Liver (tissue), 3 donors: ENCODE measurements around the gene AHSG.

Source experiments
- EGR1 ChIP-seq, 2 donors: IDR thresholded peaks; 2 replicates each; pipeline ENCODE4 v1.6.1; 2016 to 2018; ENCODE audit warnings: antibody characterized with exemption in 2 of 2, low read depth in 2 of 2
- FOXA1 ChIP-seq: IDR thresholded peaks from 2 replicates; pipeline ENCODE4 v1.6.1; 2016; ENCODE audit warnings: antibody characterized with exemption
- GABPA ChIP-seq, 2 donors: IDR thresholded peaks in 1 of 2; conservative IDR thresholded peaks in 1 of 2; 2 replicates each; pipeline ENCODE4 v1.6.1; 2016; ENCODE audit warnings: antibody characterized with exemption in 2 of 2, mild to moderate bottlenecking in 1 of 2, moderate library complexity in 1 of 2
- HNF4G ChIP-seq: IDR thresholded peaks from 2 replicates; pipeline ENCODE4 v1.6.1; 2016; ENCODE audit warnings: antibody characterized with exemption
- RAD21 ChIP-seq, 2 donors: IDR thresholded peaks; 2 replicates each; pipeline ENCODE4 v1.6.1; 2016; ENCODE audit warnings: antibody characterized with exemption in 2 of 2, mild to moderate bottlenecking in 2 of 2
- RXRA ChIP-seq, 2 donors: IDR thresholded peaks; 2 replicates each; pipeline ENCODE4 v1.6.1; 2017 to 2018; ENCODE audit warnings: antibody characterized with exemption in 2 of 2, mild to moderate bottlenecking in 1 of 2
- SP1 ChIP-seq: IDR thresholded peaks from 2 replicates; pipeline ENCODE4 v1.6.1; 2018; ENCODE audit warnings: antibody characterized with exemption, mild to moderate bottlenecking
- TAF1 ChIP-seq: conservative IDR thresholded peaks from 2 replicates; pipeline ENCODE4 v1.6.1; 2016; ENCODE audit warnings: antibody characterized with exemption, mild to moderate bottlenecking
- YY1 ChIP-seq: IDR thresholded peaks from 2 replicates; pipeline ENCODE4 v1.6.1; 2016; ENCODE audit warnings: antibody characterized with exemption, mild to moderate bottlenecking
- TF ChIP-seq, protein P1 (sequence below): IDR thresholded peaks from 2 replicates; pipeline ENCODE4 v1.6.1; 2016; ENCODE audit warnings: antibody characterized with exemption, mild to moderate bottlenecking
- TF ChIP-seq, protein P2 (sequence below): fragments of 150-350 bp; IDR thresholded peaks from 2 replicates; pipeline ENCODE4 v1.5.1; 2017; ENCODE audit warnings: improper control_type of control experiment, low read depth, low read length; ENCODE audit not compliant: missing input control
- TF ChIP-seq, protein P3 (sequence below): IDR thresholded peaks from 2 replicates; pipeline ENCODE4 v1.6.1; 2016; ENCODE audit warnings: antibody characterized with exemption
- TF ChIP-seq, protein P4 (sequence below): IDR thresholded peaks from 2 replicates; pipeline ENCODE4 v1.6.1; 2016; ENCODE audit warnings: antibody characterized with exemption
- donor health status: healthy.
- donor health status: healthy.

DNA sequence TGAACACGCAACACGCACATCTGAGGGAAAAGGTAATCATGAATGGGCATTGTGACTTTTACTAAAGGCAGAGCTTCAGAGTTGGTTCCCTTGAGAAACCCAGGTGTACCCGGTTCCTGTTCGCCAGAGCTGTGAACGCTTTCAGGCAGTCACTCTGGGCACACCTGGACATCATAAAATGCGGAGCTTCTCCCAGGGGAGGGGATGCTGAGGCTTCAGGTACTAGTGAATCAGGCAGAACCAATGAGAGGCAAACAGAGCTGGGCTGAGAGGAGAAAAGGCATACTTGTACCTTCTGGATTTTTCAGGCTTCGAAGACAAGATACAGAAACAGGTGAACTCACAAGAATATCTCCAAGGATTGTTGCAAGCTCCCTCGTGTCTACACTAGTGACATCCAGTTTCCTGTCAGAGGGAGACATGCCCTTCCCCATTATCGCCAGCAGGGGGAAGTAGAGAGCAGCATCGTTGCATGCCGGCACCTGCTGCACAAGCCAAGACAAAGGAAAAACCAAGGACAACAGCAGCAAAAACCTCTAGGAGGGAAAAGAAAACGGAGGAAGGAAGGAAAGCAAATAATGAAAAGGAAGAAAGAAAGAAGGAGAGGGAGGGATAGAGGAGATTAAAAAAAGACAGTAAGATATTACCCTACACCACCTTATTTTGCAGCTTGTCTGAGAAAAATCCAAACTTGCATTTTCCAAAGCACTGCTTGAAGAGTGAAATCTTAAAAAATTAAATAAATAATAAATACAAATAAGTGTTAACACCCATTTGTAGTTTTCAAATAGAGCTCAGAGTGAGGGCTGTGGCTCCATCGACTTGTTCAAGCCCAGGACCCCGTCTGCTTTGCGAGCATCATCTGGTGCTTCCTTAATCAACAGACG, 2.0 kb downstream of the AHSG start:
- TF ChIP-seq SP1 (peak; percentile 21), EGR1 (IDR thresholded peaks at IDR 0.05; ENCODE audit: low read depth in 2 of 2) (no peak), GABPA (IDR thresholded peaks at IDR 0.05 in 1 of 2, conservative IDR thresholded peaks at IDR 0.05 in 1 of 2) (no peak), RXRA (IDR thresholded peaks at IDR 0.05) (no peak), HNF4G (no peak), RAD21 (IDR thresholded peaks at IDR 0.05) (peak; percentile 85 to 88), YY1 (no peak), TAF1 (no peak), FOXA1 (no peak)
- TF ChIP-seq, protein P1, sequence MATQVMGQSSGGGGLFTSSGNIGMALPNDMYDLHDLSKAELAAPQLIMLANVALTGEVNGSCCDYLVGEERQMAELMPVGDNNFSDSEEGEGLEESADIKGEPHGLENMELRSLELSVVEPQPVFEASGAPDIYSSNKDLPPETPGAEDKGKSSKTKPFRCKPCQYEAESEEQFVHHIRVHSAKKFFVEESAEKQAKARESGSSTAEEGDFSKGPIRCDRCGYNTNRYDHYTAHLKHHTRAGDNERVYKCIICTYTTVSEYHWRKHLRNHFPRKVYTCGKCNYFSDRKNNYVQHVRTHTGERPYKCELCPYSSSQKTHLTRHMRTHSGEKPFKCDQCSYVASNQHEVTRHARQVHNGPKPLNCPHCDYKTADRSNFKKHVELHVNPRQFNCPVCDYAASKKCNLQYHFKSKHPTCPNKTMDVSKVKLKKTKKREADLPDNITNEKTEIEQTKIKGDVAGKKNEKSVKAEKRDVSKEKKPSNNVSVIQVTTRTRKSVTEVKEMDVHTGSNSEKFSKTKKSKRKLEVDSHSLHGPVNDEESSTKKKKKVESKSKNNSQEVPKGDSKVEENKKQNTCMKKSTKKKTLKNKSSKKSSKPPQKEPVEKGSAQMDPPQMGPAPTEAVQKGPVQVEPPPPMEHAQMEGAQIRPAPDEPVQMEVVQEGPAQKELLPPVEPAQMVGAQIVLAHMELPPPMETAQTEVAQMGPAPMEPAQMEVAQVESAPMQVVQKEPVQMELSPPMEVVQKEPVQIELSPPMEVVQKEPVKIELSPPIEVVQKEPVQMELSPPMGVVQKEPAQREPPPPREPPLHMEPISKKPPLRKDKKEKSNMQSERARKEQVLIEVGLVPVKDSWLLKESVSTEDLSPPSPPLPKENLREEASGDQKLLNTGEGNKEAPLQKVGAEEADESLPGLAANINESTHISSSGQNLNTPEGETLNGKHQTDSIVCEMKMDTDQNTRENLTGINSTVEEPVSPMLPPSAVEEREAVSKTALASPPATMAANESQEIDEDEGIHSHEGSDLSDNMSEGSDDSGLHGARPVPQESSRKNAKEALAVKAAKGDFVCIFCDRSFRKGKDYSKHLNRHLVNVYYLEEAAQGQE = no peak
- TF ChIP-seq, protein P2, sequence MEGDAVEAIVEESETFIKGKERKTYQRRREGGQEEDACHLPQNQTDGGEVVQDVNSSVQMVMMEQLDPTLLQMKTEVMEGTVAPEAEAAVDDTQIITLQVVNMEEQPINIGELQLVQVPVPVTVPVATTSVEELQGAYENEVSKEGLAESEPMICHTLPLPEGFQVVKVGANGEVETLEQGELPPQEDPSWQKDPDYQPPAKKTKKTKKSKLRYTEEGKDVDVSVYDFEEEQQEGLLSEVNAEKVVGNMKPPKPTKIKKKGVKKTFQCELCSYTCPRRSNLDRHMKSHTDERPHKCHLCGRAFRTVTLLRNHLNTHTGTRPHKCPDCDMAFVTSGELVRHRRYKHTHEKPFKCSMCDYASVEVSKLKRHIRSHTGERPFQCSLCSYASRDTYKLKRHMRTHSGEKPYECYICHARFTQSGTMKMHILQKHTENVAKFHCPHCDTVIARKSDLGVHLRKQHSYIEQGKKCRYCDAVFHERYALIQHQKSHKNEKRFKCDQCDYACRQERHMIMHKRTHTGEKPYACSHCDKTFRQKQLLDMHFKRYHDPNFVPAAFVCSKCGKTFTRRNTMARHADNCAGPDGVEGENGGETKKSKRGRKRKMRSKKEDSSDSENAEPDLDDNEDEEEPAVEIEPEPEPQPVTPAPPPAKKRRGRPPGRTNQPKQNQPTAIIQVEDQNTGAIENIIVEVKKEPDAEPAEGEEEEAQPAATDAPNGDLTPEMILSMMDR = peak; percentile 97
- TF ChIP-seq, protein P3, sequence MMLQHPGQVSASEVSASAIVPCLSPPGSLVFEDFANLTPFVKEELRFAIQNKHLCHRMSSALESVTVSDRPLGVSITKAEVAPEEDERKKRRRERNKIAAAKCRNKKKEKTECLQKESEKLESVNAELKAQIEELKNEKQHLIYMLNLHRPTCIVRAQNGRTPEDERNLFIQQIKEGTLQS = no peak
- TF ChIP-seq, protein P4, sequence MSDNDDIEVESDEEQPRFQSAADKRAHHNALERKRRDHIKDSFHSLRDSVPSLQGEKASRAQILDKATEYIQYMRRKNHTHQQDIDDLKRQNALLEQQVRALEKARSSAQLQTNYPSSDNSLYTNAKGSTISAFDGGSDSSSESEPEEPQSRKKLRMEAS = peak; percentile 57
